Stimulated activated naive CD8-positive, alpha-beta T cell treated with anti-CD3 and anti-CD28 coated beads, Interleukin-15, amount 100 ng/mL, for 72 hours (primary cell): ENCODE results near the gene HPRT1.

Source experiments
- ATAC-seq: fragments of 150-1000 bp; cut with Tn5 transposase; 2 replicates; pipeline ENCODE4 v1.10.0; 2021; ENCODE audit warnings: mild to moderate bottlenecking, moderate library complexity
- DNase-seq, 2 donors: peaks; one replicate each; pipeline ENCODE4 v3.0.0; 2021 to 2022
- H3K27ac Mint-ChIP-seq, 2 donors: one replicate each; pipeline ENCODE4 v1.8.0; 2022; ENCODE audit warnings: mild to moderate bottlenecking in 2 of 2, mixed read lengths in 2 of 2, moderate library complexity in 2 of 2
- H3K27me3 Mint-ChIP-seq: one replicate; pipeline ENCODE4 v1.8.0; 2022; ENCODE audit warnings: mixed read lengths
- H3K4me1 Mint-ChIP-seq: one replicate; pipeline ENCODE4 v1.8.0; 2022; ENCODE audit warnings: mild to moderate bottlenecking, mixed read lengths
- H3K4me3 Mint-ChIP-seq, 2 donors: one replicate each; pipeline ENCODE4 v1.8.0; 2022; ENCODE audit warnings: mild to moderate bottlenecking in 2 of 2, mixed read lengths in 2 of 2, moderate library complexity in 1 of 2
- H3K9me3 Mint-ChIP-seq, 2 donors: one replicate each; pipeline ENCODE4 v1.8.0; 2022; ENCODE audit warnings: mixed read lengths in 2 of 2

Gene HPRT1

GRCh38 chrX:134460005-134460861 lies at the start of gene HPRT1:
HPRT1 (plus strand) TSS chrX:134460165; CDS start chrX:134460312, 147 bp downstream.
- Mint-ChIP-seq H3K4me3 (peak within 1 kb of the TSS; percentile 85 to 87), H3K27ac (peak within 1 kb of the TSS; percentile 90 to 96), H3K4me1 (peaks cover 10% of the 10 kb centered on the region), H3K27me3 (no peaks in the 10 kb centered on the region), H3K9me3 (no peaks in the 10 kb centered on the region)
- DNase-seq, result peak; percentile 67 to 74
- peak; percentile 94 for ATAC-seq

GRCh38 chrX:134416087-134416486 lies 43.9 kb upstream of the HPRT1 start:
- DNase-seq, result no peak
- Mint-ChIP-seq H3K4me1 (no peaks in the 10 kb centered on the region), H3K27me3 (no peaks in the 10 kb centered on the region), H3K4me3 (no peak overlapping the region), H3K27ac (no peak overlapping the region), H3K9me3 (no peaks in the 10 kb centered on the region)
- ATAC-seq, result no peak

- H3K9me3 Mint-ChIP-seq, result no peaks in the 10 kb centered on the region
- H3K4me1 Mint-ChIP-seq, result no peaks in the 10 kb centered on the region
- H3K27ac Mint-ChIP-seq, result no peak overlapping the region
- no peak overlapping the region for H3K4me3 Mint-ChIP-seq
- DNase-seq (no peak), ATAC-seq (no peak)
- H3K27me3 Mint-ChIP-seq, result no peaks in the 10 kb centered on the region
Observed at GRCh38 chrX:134418317-134419113, 41.5 kb upstream of the HPRT1 start.

- H3K4me3 Mint-ChIP-seq, result no peak overlapping the region
- no peaks in the 10 kb centered on the region for H3K27me3 Mint-ChIP-seq
- ATAC-seq (no peak), DNase-seq (no peak)
- no peaks in the 10 kb centered on the region for H3K9me3 Mint-ChIP-seq
- H3K27ac Mint-ChIP-seq, result no peak overlapping the region
- no peaks in the 10 kb centered on the region for H3K4me1 Mint-ChIP-seq
Observed at GRCh38 chrX:134419784-134420183, 40.2 kb upstream of the HPRT1 start.

- Mint-ChIP-seq H3K27ac (no peak overlapping the region), H3K4me1 (no peaks in the 10 kb centered on the region), H3K4me3 (no peak overlapping the region), H3K9me3 (no peaks in the 10 kb centered on the region), H3K27me3 (no peaks in the 10 kb centered on the region)
- DNase-seq (no peak), ATAC-seq (no peak)
Observed at GRCh38 chrX:134423606-134424005, 36.4 kb upstream of the HPRT1 start.

GRCh38 chrX:134426281-134426680 lies 33.7 kb upstream of the HPRT1 start:
- Mint-ChIP-seq H3K4me3 (no peak overlapping the region), H3K27me3 (no peaks in the 10 kb centered on the region), H3K9me3 (no peaks in the 10 kb centered on the region), H3K4me1 (peaks cover 5% of the 10 kb centered on the region), H3K27ac (no peak overlapping the region)
- DNase-seq (no peak), ATAC-seq (no peak)

- no peaks in the 10 kb centered on the region for H3K9me3 Mint-ChIP-seq
- peak; percentile 99 for ATAC-seq
Observed at GRCh38 chrX:134431894-134432293, 28.1 kb upstream of the HPRT1 start.

GRCh38 chrX:134435894-134436293 lies 24.1 kb upstream of the HPRT1 start:
- Mint-ChIP-seq H3K27me3 (no peaks in the 10 kb centered on the region), H3K27ac (peak overlapping the region in 1 of 2 donors; percentile 67)

More at GRCh38 chrX:134431894-134432293, 28.1 kb upstream of the HPRT1 start:
- no peaks in the 10 kb centered on the region for H3K27me3 Mint-ChIP-seq
- no peak overlapping the region for H3K4me3 Mint-ChIP-seq
- peak in 1 of 2 donors; percentile 16 for DNase-seq
- peaks cover 12% of the 10 kb centered on the region for H3K4me1 Mint-ChIP-seq
- H3K27ac Mint-ChIP-seq, result no peak overlapping the region

GRCh38 chrX:134443020-134443419 lies 16.9 kb upstream of the HPRT1 start:
- Mint-ChIP-seq H3K4me1 (peaks cover 11% of the 10 kb centered on the region), H3K27me3 (no peaks in the 10 kb centered on the region), H3K4me3 (no peak overlapping the region), H3K27ac (no peak overlapping the region), H3K9me3 (no peaks in the 10 kb centered on the region)
- DNase-seq, result no peak
- no peak for ATAC-seq

More at GRCh38 chrX:134435894-134436293, 24.1 kb upstream of the HPRT1 start:
- DNase-seq (no peak), ATAC-seq (no peak)
- Mint-ChIP-seq H3K9me3 (no peaks in the 10 kb centered on the region), H3K4me1 (peaks cover 7% of the 10 kb centered on the region), H3K4me3 (no peak overlapping the region)

GRCh38 chrX:134443461-134443860 lies 16.5 kb upstream of the HPRT1 start:
- no peaks in the 10 kb centered on the region for H3K9me3 Mint-ChIP-seq
- H3K27ac Mint-ChIP-seq, result no peak overlapping the region
- DNase-seq (no peak), ATAC-seq (no peak)
- H3K4me3 Mint-ChIP-seq, result no peak overlapping the region
- H3K4me1 Mint-ChIP-seq, result peaks cover 11% of the 10 kb centered on the region
- no peaks in the 10 kb centered on the region for H3K27me3 Mint-ChIP-seq

GRCh38 chrX:134444681-134445080 lies 15.3 kb upstream of the HPRT1 start:
- Mint-ChIP-seq H3K27ac (no peak overlapping the region), H3K27me3 (no peaks in the 10 kb centered on the region), H3K4me3 (no peak overlapping the region), H3K4me1 (peaks cover 11% of the 10 kb centered on the region), H3K9me3 (no peaks in the 10 kb centered on the region)
- ATAC-seq, result no peak
- DNase-seq, result no peak

- no peak for DNase-seq
- no peaks in the 10 kb centered on the region for H3K9me3 Mint-ChIP-seq
- no peak overlapping the region for H3K4me3 Mint-ChIP-seq
- H3K27ac Mint-ChIP-seq, result no peak overlapping the region
- no peak for ATAC-seq
- no peaks in the 10 kb centered on the region for H3K4me1 Mint-ChIP-seq
- no peaks in the 10 kb centered on the region for H3K27me3 Mint-ChIP-seq
Observed at GRCh38 chrX:134452596-134452995, 7.4 kb upstream of the HPRT1 start.

GRCh38 chrX:134453631-134454030 lies 6.3 kb upstream of the HPRT1 start:
- DNase-seq (no peak), ATAC-seq (no peak)
- H3K27me3 Mint-ChIP-seq, result no peaks in the 10 kb centered on the region
- H3K4me3 Mint-ChIP-seq, result no peak overlapping the region
- H3K27ac Mint-ChIP-seq, result no peak overlapping the region
- no peaks in the 10 kb centered on the region for H3K4me1 Mint-ChIP-seq
- no peaks in the 10 kb centered on the region for H3K9me3 Mint-ChIP-seq

GRCh38 chrX:134454506-134454905 lies 5.5 kb upstream of the HPRT1 start:
- DNase-seq (no peak), ATAC-seq (no peak)
- no peaks in the 10 kb centered on the region for H3K27me3 Mint-ChIP-seq
- no peaks in the 10 kb centered on the region for H3K9me3 Mint-ChIP-seq
- H3K4me1 Mint-ChIP-seq, result no peaks in the 10 kb centered on the region
- no peak overlapping the region for H3K27ac Mint-ChIP-seq
- H3K4me3 Mint-ChIP-seq, result no peak overlapping the region

GRCh38 chrX:134457708-134458107 lies 2.3 kb upstream of the HPRT1 start:
- no peak overlapping the region for H3K27ac Mint-ChIP-seq
- no peaks in the 10 kb centered on the region for H3K9me3 Mint-ChIP-seq
- no peak overlapping the region for H3K4me3 Mint-ChIP-seq
- no peaks in the 10 kb centered on the region for H3K27me3 Mint-ChIP-seq
- no peak for ATAC-seq
- peaks cover 5% of the 10 kb centered on the region for H3K4me1 Mint-ChIP-seq
- no peak for DNase-seq

- Mint-ChIP-seq H3K9me3 (no peaks in the 10 kb centered on the region), H3K4me1 (peaks cover 10% of the 10 kb centered on the region), H3K4me3 (peak overlapping the region; percentile 79 to 85), H3K27me3 (no peaks in the 10 kb centered on the region), H3K27ac (peak overlapping the region; percentile 19 to 61)
- DNase-seq (peak in 1 of 2 donors; percentile 1), ATAC-seq (peak; percentile 5)
Observed at GRCh38 chrX:134459683-134460004, 321 bp upstream of the HPRT1 start.
